Testis (tissue), 2 donors: ENCODE data around the gene DUS1L.

Experiments used
- CTCF ChIP-seq, 3 experiments: fragments of 450-650 bp in 2 of 3; fragments of 200-600 bp in 1 of 3; sonication (generic) in 1 of 3; IDR thresholded peaks; one replicate each; pipeline ENCODE4 v1.5.1; 2016 to 2019; ENCODE audit warnings: antibody characterized with exemption in 3 of 3, mild to moderate bottlenecking in 2 of 3, moderate library complexity in 1 of 3
- POLR2A ChIP-seq: fragments of 450-650 bp; IDR thresholded peaks from one replicate; pipeline ENCODE4 v1.6.1; 2017; ENCODE audit warnings: antibody characterized with exemption, mild to moderate bottlenecking, moderate library complexity

- no peak for TF ChIP-seq CTCF (IDR thresholded peaks at IDR 0.05)
- no peak for TF ChIP-seq POLR2A
These were observed 50.2 kb downstream of the DUS1L start for GRCh38 chr17:82015311-82015971.
